ENCODE measurements around the gene OR9G4.

- no peak for TF ChIP-seq EZH2 (IDR thresholded peaks at IDR 0.05; ENCODE audit: low read depth)
- TF ChIP-seq, protein P1, sequence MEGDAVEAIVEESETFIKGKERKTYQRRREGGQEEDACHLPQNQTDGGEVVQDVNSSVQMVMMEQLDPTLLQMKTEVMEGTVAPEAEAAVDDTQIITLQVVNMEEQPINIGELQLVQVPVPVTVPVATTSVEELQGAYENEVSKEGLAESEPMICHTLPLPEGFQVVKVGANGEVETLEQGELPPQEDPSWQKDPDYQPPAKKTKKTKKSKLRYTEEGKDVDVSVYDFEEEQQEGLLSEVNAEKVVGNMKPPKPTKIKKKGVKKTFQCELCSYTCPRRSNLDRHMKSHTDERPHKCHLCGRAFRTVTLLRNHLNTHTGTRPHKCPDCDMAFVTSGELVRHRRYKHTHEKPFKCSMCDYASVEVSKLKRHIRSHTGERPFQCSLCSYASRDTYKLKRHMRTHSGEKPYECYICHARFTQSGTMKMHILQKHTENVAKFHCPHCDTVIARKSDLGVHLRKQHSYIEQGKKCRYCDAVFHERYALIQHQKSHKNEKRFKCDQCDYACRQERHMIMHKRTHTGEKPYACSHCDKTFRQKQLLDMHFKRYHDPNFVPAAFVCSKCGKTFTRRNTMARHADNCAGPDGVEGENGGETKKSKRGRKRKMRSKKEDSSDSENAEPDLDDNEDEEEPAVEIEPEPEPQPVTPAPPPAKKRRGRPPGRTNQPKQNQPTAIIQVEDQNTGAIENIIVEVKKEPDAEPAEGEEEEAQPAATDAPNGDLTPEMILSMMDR (conservative IDR thresholded peaks at IDR 0.05): no peak
These were observed 34.3 kb downstream of the OR9G4 start for GRCh38 chr11:56714206-56714605.
